GM12878 (cell line): ENCODE results near the gene TSPO2. TPM values are rescaled to one million over a fixed set of nuclear protein-coding genes. Genes with fewer than 3 reads are reported as not detected.

Experiments
- ATAC-seq: fragments of 200-7000 bp; cut with Tn5 transposase; 3 replicates; pipeline ENCODE4 v1.9.1; 2020; ENCODE audit warnings: mild to moderate bottlenecking, moderate library complexity
- BruUV-seq: library from RNA; stranded (reverse); fragments of 400-500 nt; replicated peaks from 2 replicates; lab custom pipeline; 2021; lab: Mats Ljungman, UMichigan
- CTCF ChIA-PET: fragments of 300-600 bp; sonication (Branson Sonifier 250); formaldehyde crosslinking; extraction: SDS; loops from one replicate; lab custom pipeline; 2021; ENCODE audit warnings: inconsistent platforms; lab: Yijun Ruan, JAX
- POLR2A ChIA-PET: fragments of 350-600 bp; formaldehyde crosslinking; extraction: SDS; loops from one replicate; lab custom pipeline; 2021; ENCODE audit warnings: inconsistent platforms; lab: Charles Lee
- RAD21 ChIA-PET: fragments of 300-600 bp; sonication (Branson Sonifier 250); formaldehyde crosslinking; loops from one replicate; lab custom pipeline; 2023; ENCODE audit warnings: antibody characterized with exemption; ENCODE audit not compliant: unreplicated experiment; lab: Charles Lee
- SMC1A ChIA-PET: fragments of 300-600 bp; sonication (Branson Sonifier 250); formaldehyde crosslinking; loops from one replicate; lab custom pipeline; 2023; ENCODE audit not compliant: unreplicated experiment, uncharacterized antibody; lab: Charles Lee
- DNase-seq: peaks from one replicate; pipeline ENCODE4 v3.0.0-alpha.2; 2011; ENCODE audit warnings: low read depth, low spot score
- FAIRE-seq: peaks from 3 replicates; lab custom pipeline; 2011; peaks lifted over from hg19 to GRCh38; lab: Jason Lieb, UNC
- H2AFZ ChIP-seq: 2 replicates; pipeline ENCODE4 v1.6.0; 2011; ENCODE audit warnings: low read depth, low read length, control low read depth; ENCODE audit not compliant: control insufficient read depth
- H3K27ac ChIP-seq: 2 replicates; pipeline ENCODE4 v1.5.1; 2011; ENCODE audit warnings: control low read depth; ENCODE audit not compliant: control insufficient read depth, insufficient read depth
- H3K27me3 ChIP-seq, 2 experiments: replicated peaks in 1 of 2; 2 replicates each; pipeline versions ENCODE4 v1.6.0 to v1.6.1; 2011; ENCODE audit warnings: low read length in 1 of 2; ENCODE audit not compliant: control insufficient read depth in 2 of 2, insufficient read depth in 2 of 2
- H3K36me3 ChIP-seq, 2 experiments: 2 replicates each; pipeline ENCODE4 v1.5.1; 2011; ENCODE audit warnings: low read length in 1 of 2; ENCODE audit not compliant: control insufficient read depth in 2 of 2, insufficient read depth in 2 of 2
- H3K4me1 ChIP-seq: 2 replicates; pipeline ENCODE4 v1.6.1; 2011; ENCODE audit warnings: mild to moderate bottlenecking, low read length, moderate library complexity, mixed read lengths; ENCODE audit not compliant: control insufficient read depth, insufficient read depth
- H3K4me2 ChIP-seq: 2 replicates; pipeline ENCODE4 v1.6.0; 2011; ENCODE audit warnings: control low read depth; ENCODE audit not compliant: control insufficient read depth, insufficient read depth
- H3K4me3 ChIP-seq: fragments of 200-600 bp; sonication (generic); 2 replicates; pipeline ENCODE4 v1.5.1; 2016
- H3K79me2 ChIP-seq: 2 replicates; pipeline ENCODE4 v1.6.0; 2011; ENCODE audit warnings: low read length; ENCODE audit not compliant: control insufficient read depth, insufficient read depth
- H3K9ac ChIP-seq: 2 replicates; pipeline ENCODE4 v1.8.0; 2011; ENCODE audit warnings: low read length, control low read depth, mixed read lengths; ENCODE audit not compliant: control insufficient read depth, insufficient read depth
- H3K9me3 ChIP-seq: replicated peaks from 3 replicates; pipeline ENCODE4 v1.5.1; 2011; ENCODE audit warnings: mild to moderate bottlenecking, low read length; ENCODE audit not compliant: control insufficient read depth, insufficient read depth
- H4K20me1 ChIP-seq: 2 replicates; pipeline ENCODE4 v1.6.0; 2011; ENCODE audit not compliant: control insufficient read depth, insufficient read depth
- BCL3 ChIP-seq: IDR thresholded peaks from 2 replicates; pipeline ENCODE4 v1.6.1; 2011; ENCODE audit warnings: borderline replicate concordance, low read depth, mild to moderate bottlenecking, moderate library complexity, low read length; ENCODE audit not compliant: insufficient read depth, poor library complexity, severe bottlenecking
- HDAC6 ChIP-seq: fragments of 200-600 bp; sonication (generic); IDR thresholded peaks from one replicate; pipeline ENCODE4 v1.8.0; 2017; ENCODE audit warnings: antibody characterized with exemption; ENCODE audit not compliant: unreplicated experiment
- KAT2A ChIP-seq: conservative IDR thresholded peaks from 2 replicates; pipeline ENCODE4 v1.6.1; 2011; ENCODE audit warnings: low read depth, low read length; ENCODE audit not compliant: control insufficient read depth
- MEF2B ChIP-seq: fragments of 450-650 bp; IDR thresholded peaks from 2 replicates; pipeline ENCODE4 v1.6.1; 2018; ENCODE audit warnings: mild to moderate bottlenecking, moderate library complexity; ENCODE audit not compliant: partially characterized antibody, poor library complexity, severe bottlenecking
- NFYB ChIP-seq: IDR thresholded peaks from 2 replicates; pipeline ENCODE4 v1.6.1; 2011; ENCODE audit warnings: low read depth, mild to moderate bottlenecking, low read length, improper control_type of control experiment, moderate library complexity; ENCODE audit not compliant: insufficient read depth
- PKNOX1 ChIP-seq: fragments of 450-650 bp; IDR thresholded peaks from 2 replicates; pipeline ENCODE4 v1.6.1; 2016; ENCODE audit warnings: mild to moderate bottlenecking
- ZNF687 ChIP-seq: fragments of 450-650 bp; IDR thresholded peaks from 2 replicates; pipeline ENCODE4 v1.6.1; 2017; ENCODE audit warnings: mild to moderate bottlenecking, moderate library complexity
- WGBS: methylation state at CpG from one replicate; pipeline ENCODE4 v1.1.6; 2016; ENCODE audit warnings: low lambda C conversion rate; ENCODE audit not compliant: insufficient replicate concordance, insufficient coverage; ENCODE audit errors: missing lambda C conversion rate; 5-methylcytosine and 5-hydroxymethylcytosine counted together
- in situ Hi-C: fragments of 300-500 bp; cut with MboI; formaldehyde crosslinking; loops from 9 replicates; pipeline ENCODE4 v1.14.3; 2018; ENCODE audit warnings: mixed read lengths
- intact Hi-C: fragments of 100-400 bp; cut with micrococcal nuclease; formaldehyde crosslinking; loops from one replicate; pipeline ENCODE4 v1.14.2; 2022; ENCODE audit not compliant: unreplicated experiment
- polyA plus RNA-seq, 11 experiments: library from polyadenylated mRNA; depleted of rRNA in 4 of 11; unstranded in 6 of 11; stranded (reverse) in 5 of 11; fragments of >200 nt; fragmentation: Nextera tagmentation in 4 of 11; fragmentation: Illumina TruSeq in 1 of 11; extraction: Ambion mirVana in 4 of 11; extraction: Trizol in 1 of 11; gene quantifications; 1 replicate in 1 of 11; 2 replicates in 10 of 11; pipeline versions ENCODE4 v1.2.1 to v1.2.3, GENCODE V29; 2011 to 2016; ENCODE audit warnings: inconsistent platforms in 2 of 11, missing spikeins in 2 of 11, low read depth in 1 of 11
- total RNA-seq, 4 experiments: library from RNA; depleted of rRNA in 3 of 4; stranded (reverse); fragments of >200 nt in 3 of 4; fragmentation: Illumina TruSeq in 1 of 4; extraction: Trizol in 1 of 4; gene quantifications; 2 replicates each; pipeline versions ENCODE4 v1.2.1 to v1.2.3, GENCODE V29; 2013 to 2021

The TSPO2 gene
- total and polyA plus RNA-seq, 10 of the 15 experiments (the other 5 are each of a cell fraction or from before 2014, with no cell fraction given): not detected

- 74% methylated on average over 13 of the region's 13 CpGs for WGBS
- H3K36me3 ChIP-seq: no peaks in the 10 kb centered on the region
- no peaks in the 10 kb centered on the region for H3K9me3 ChIP-seq
- TSS peak; percentile 21 for BruUV-seq
- RAD21 ChIA-PET: interaction anchor here (0.8 kb wide), 1 partner anchor 9 kb away, joined by 3 read pairs; no protein-coding TSS in a partner anchor
- DNase-seq (no peak), FAIRE-seq (no peak), ATAC-seq (no peak)
- no peaks in the 10 kb centered on the region for H3K79me2 ChIP-seq
- POLR2A ChIA-PET: no interaction called here
- no peaks in the 10 kb centered on the region for H3K27me3 ChIP-seq
- H3K4me1 ChIP-seq: no peaks in the 10 kb centered on the region
- H3K27ac ChIP-seq: no peak overlapping the region
- no peak overlapping the region for H3K4me3 ChIP-seq
- no peak overlapping the region for H2AFZ ChIP-seq
- TF ChIP-seq NFYB: no peak
- TF ChIP-seq BCL3: peak; percentile 16
- SMC1A ChIA-PET: interaction anchor here (1.0 to 1.6 kb wide), 2 partner anchors 9 to 145 kb away, joined by 4 to 5 read pairs; no protein-coding TSS in a partner anchor
- no peak overlapping the region for H3K4me2 ChIP-seq
- intact Hi-C loops: no loop called here
- no peak overlapping the region for H3K9ac ChIP-seq
- in situ Hi-C loops: no loop called here
- no peaks in the 10 kb centered on the region for H4K20me1 ChIP-seq
- CTCF ChIA-PET: interaction anchor here (0.8 to 7.7 kb wide), 9 partner anchors 9 to 52 kb away, joined by 3 to 62 read pairs (median 4); partner anchors contain the start of genes NFYA and OARD1
Measured at GRCh38 chr6:41037107-41037900, 5.0 kb upstream of the TSPO2 start.

- CTCF ChIA-PET: interaction anchor here (0.8 to 7.7 kb wide), 8 partner anchors 8 to 143 kb away, joined by 3 to 62 read pairs (median 4); partner anchors contain the start of genes NFYA and OARD1
- H3K79me2 ChIP-seq: no peaks in the 10 kb centered on the region
- no peak for DNase-seq
- no peaks in the 10 kb centered on the region for H3K27me3 ChIP-seq
- ATAC-seq: no peak
- BruUV-seq: no TSS peak
- WGBS: 28% methylated on average over 3 of the region's 3 CpGs
- no peaks in the 10 kb centered on the region for H3K9me3 ChIP-seq
- H3K27ac ChIP-seq: no peak overlapping the region
- FAIRE-seq: no peak
- in situ Hi-C loops: no loop called here
- H3K9ac ChIP-seq: no peak overlapping the region
- SMC1A ChIA-PET: no interaction called here
- no peaks in the 10 kb centered on the region for H4K20me1 ChIP-seq
- no peaks in the 10 kb centered on the region for H3K4me1 ChIP-seq
- intact Hi-C loops: no loop called here
- RAD21 ChIA-PET: interaction anchor here (0.8 kb wide), 1 partner anchor 10 kb away, joined by 3 read pairs; no protein-coding TSS in a partner anchor
- H3K36me3 ChIP-seq: no peaks in the 10 kb centered on the region
- no peak overlapping the region for H3K4me2 ChIP-seq
- no peak overlapping the region for H2AFZ ChIP-seq
- POLR2A ChIA-PET: no interaction called here
- no peak overlapping the region for H3K4me3 ChIP-seq
- TF ChIP-seq ZNF687 (no peak), MEF2B (no peak), HDAC6 (no peak), PKNOX1 (no peak), KAT2A (no peak)
Measured at GRCh38 chr6:41038205-41038604, 4.1 kb upstream of the TSPO2 start.
